Panc1 (cell line): ENCODE results near the gene UBTD1. TPM values are rescaled to one million over a fixed set of nuclear protein-coding genes. Genes with fewer than 3 reads are reported as not detected.

Experiments used
- ATAC-seq: fragments of 200-7000 bp; cut with Tn5 transposase; 2 replicates; pipeline ENCODE4 v1.9.1; 2020; ENCODE audit warnings: mild to moderate bottlenecking, moderate library complexity
- BruUV-seq: library from RNA; stranded (reverse); fragments of 400-500 nt; replicated peaks from 2 replicates; lab custom pipeline; 2021; lab: Mats Ljungman, UMichigan
- CTCF ChIA-PET: fragments of 300-600 bp; sonication (Branson Sonifier 250); formaldehyde crosslinking; loops from one replicate; lab custom pipeline; 2022; ENCODE audit warnings: antibody characterized with exemption; lab: Charles Lee
- POLR2A ChIA-PET: fragments of 300-600 bp; sonication (Branson Sonifier 250); formaldehyde crosslinking; loops from one replicate; lab custom pipeline; 2022; ENCODE audit warnings: antibody characterized with exemption; lab: Charles Lee
- DNase-seq: peaks from one replicate; pipeline ENCODE4 v3.0.0-alpha.2; 2010; ENCODE audit warnings: low read depth, low spot score
- H3K27ac ChIP-seq: 2 replicates; pipeline ENCODE4 v1.5.1; 2011; ENCODE audit warnings: mild to moderate bottlenecking, low read length, inconsistent platforms
- H3K27me3 ChIP-seq: fragments of 200-500 bp; sonication (Bioruptor generic); 2 replicates; pipeline ENCODE4 v1.6.0; 2014; ENCODE audit warnings: low read length, inconsistent platforms; ENCODE audit not compliant: control insufficient read depth, insufficient read depth
- H3K36me3 ChIP-seq: fragments of 200-500 bp; sonication (Bioruptor generic); 2 replicates; pipeline ENCODE4 v1.5.1; 2014; ENCODE audit warnings: inconsistent platforms, mild to moderate bottlenecking, low read length, moderate library complexity; ENCODE audit not compliant: control insufficient read depth, insufficient read depth
- H3K4me1 ChIP-seq: 2 replicates; pipeline ENCODE4 v1.5.1; 2011; ENCODE audit warnings: inconsistent platforms, mild to moderate bottlenecking, low read length, moderate library complexity; ENCODE audit not compliant: control insufficient read depth, insufficient read depth
- H3K4me3 ChIP-seq, 2 experiments: 2 replicates each; pipeline ENCODE4 v1.5.1; 2011 to 2012; ENCODE audit warnings: low read depth in 2 of 2, low read length in 2 of 2, mild to moderate bottlenecking in 2 of 2, inconsistent platforms in 1 of 2, moderate library complexity in 1 of 2
- H3K9me3 ChIP-seq: fragments of 200-500 bp; sonication (Bioruptor generic); 2 replicates; pipeline ENCODE4 v1.5.1; 2014; ENCODE audit warnings: low read depth, mild to moderate bottlenecking, inconsistent platforms, low read length, moderate library complexity; ENCODE audit not compliant: control insufficient read depth, insufficient read depth
- CTCF ChIP-seq: fragments of 450-650 bp; IDR thresholded peaks from 2 replicates; pipeline ENCODE4 v1.5.1; 2017; ENCODE audit warnings: mild to moderate bottlenecking
- POLR2AphosphoS5 ChIP-seq: IDR thresholded peaks from 2 replicates; pipeline ENCODE4 v1.6.1; 2012; ENCODE audit warnings: mild to moderate bottlenecking, low read depth, low read length, moderate library complexity
- REST ChIP-seq, 2 experiments: IDR thresholded peaks; 2 replicates each; pipeline ENCODE4 v1.6.1; 2011 to 2012; ENCODE audit warnings: low read depth in 2 of 2, control low read depth in 1 of 2, low read length in 1 of 2, mild to moderate bottlenecking in 1 of 2, moderate library complexity in 1 of 2; ENCODE audit not compliant: insufficient read depth in 1 of 2
- SIN3A ChIP-seq: IDR thresholded peaks from 2 replicates; pipeline ENCODE4 v1.6.1; 2012; ENCODE audit warnings: low read depth, mild to moderate bottlenecking, low read length, moderate library complexity, borderline replicate concordance; ENCODE audit not compliant: insufficient read depth
- TCF7L2 ChIP-seq: IDR thresholded peaks from 2 replicates; pipeline ENCODE4 v1.6.1; 2011; ENCODE audit warnings: mild to moderate bottlenecking, low read depth, low read length, inconsistent platforms
- in situ Hi-C: cut with HindIII; loops from 2 replicates; pipeline ENCODE4 v1.10.0; 2016; ENCODE audit warnings: low sequenced_read_pairs, low pct_unique_long_range_greater_than_20kb
- intact Hi-C: fragments of 100-400 bp; cut with micrococcal nuclease; formaldehyde crosslinking; loops from one replicate; pipeline ENCODE4 v1.10.0; 2022; ENCODE audit not compliant: unreplicated experiment
- total RNA-seq: library from RNA; stranded (reverse); gene quantifications from one replicate; pipeline ENCODE4 v1.2.1, GENCODE V29; 2021; ENCODE audit not compliant: unreplicated experiment

UBTD1 gene
- total RNA-seq, 1 experiment from 2014 or later = 55.6 TPM

- BruUV-seq = no TSS peak
- CTCF ChIA-PET = no interaction called here
- ATAC-seq (no peak), DNase-seq (no peak)
- no peak for TF ChIP-seq CTCF
- no peak for TF ChIP-seq TCF7L2
- no peak for TF ChIP-seq SIN3A
- no peak for TF ChIP-seq POLR2AphosphoS5
- no peak for TF ChIP-seq REST (IDR thresholded peaks at IDR 0.05; ENCODE audit: insufficient read depth in 1 of 2, low read depth in 2 of 2, low read length in 1 of 2)
- no peaks in the 10 kb centered on the region for H3K27me3 ChIP-seq
- H3K36me3 ChIP-seq = no peaks in the 10 kb centered on the region; the same call in 1 of the 2 replicates
- intact Hi-C loops (loop anchor here (5.0 kb wide), 1 partner anchor 47 kb away; no protein-coding TSS in a partner anchor), in situ Hi-C loops (no loop called here)
- peaks cover 36% of the 10 kb centered on the region for H3K4me1 ChIP-seq
- peak overlapping the region; percentile 50; the same call in 1 of the 2 replicates for H3K27ac ChIP-seq
- H3K9me3 ChIP-seq = no peaks in the 10 kb centered on the region
- no peak overlapping the region for H3K4me3 ChIP-seq
- POLR2A ChIA-PET = interaction anchor here (0.5 to 0.6 kb wide), 2 partner anchors 38 to 59 kb away, joined by 3 to 5 read pairs; no protein-coding TSS in a partner anchor
Measured at GRCh38 chr10:97494863-97495506, 3.7 kb upstream of the UBTD1 start.

GRCh38 chr10:97497572-97498075 lies 1.1 kb upstream of the UBTD1 start:
- Histone ChIP-seq H3K4me3 (peak overlapping the region; percentile 93 to 99), H3K27ac (peak overlapping the region; percentile 93), H3K9me3 (no peaks in the 10 kb centered on the region), H3K36me3 (no peaks in the 10 kb centered on the region; the same call in 1 of the 2 replicates), H3K27me3 (no peaks in the 10 kb centered on the region), H3K4me1 (peaks cover 46% of the 10 kb centered on the region)
- in situ Hi-C loops = no loop called here
- POLR2A ChIA-PET = no interaction called here
- no peak for DNase-seq
- TF ChIP-seq SIN3A (peak; percentile 77; the same call in 1 of the 2 replicates), REST (IDR thresholded peaks at IDR 0.05; ENCODE audit: insufficient read depth in 1 of 2, low read depth in 2 of 2, low read length in 1 of 2) (no peak), POLR2AphosphoS5 (peak; percentile 79), CTCF (no peak), TCF7L2 (no peak)
- peak; percentile 68 for ATAC-seq
- CTCF ChIA-PET = interaction anchor here (0.6 to 0.8 kb wide), 2 partner anchors 55 to 85 kb away, joined by 4 to 6 read pairs; no protein-coding TSS in a partner anchor
- BruUV-seq = no TSS peak
- intact Hi-C loops = loop anchor here (5.0 kb wide), 1 partner anchor 45 kb away; no protein-coding TSS in a partner anchor
